Ishikawa (cell line): ENCODE results near the gene TOR1A.
A peak's percentile ranks its signal among the peaks of the same experiment; 100 is the strongest.

Experiments used
- CEBPB ChIP-seq: IDR thresholded peaks from 2 replicates; pipeline ENCODE4 v1.6.1; 2012
- CREB1 ChIP-seq: IDR thresholded peaks from 2 replicates; pipeline ENCODE4 v1.6.1; 2012; ENCODE audit warnings: low read depth
- EGR1 ChIP-seq: IDR thresholded peaks from 2 replicates; pipeline ENCODE4 v1.6.1; 2012
- EP300 ChIP-seq: IDR thresholded peaks from 2 replicates; pipeline ENCODE4 v1.6.1; 2012; ENCODE audit warnings: borderline replicate concordance
- FOXM1 ChIP-seq: IDR thresholded peaks from 2 replicates; pipeline ENCODE4 v1.6.1; 2012; ENCODE audit warnings: low read depth, borderline replicate concordance
- MAX ChIP-seq: IDR thresholded peaks from 2 replicates; pipeline ENCODE4 v1.6.1; 2012
- NFIC ChIP-seq: IDR thresholded peaks from 2 replicates; pipeline ENCODE4 v1.6.1; 2012
- RAD21 ChIP-seq: IDR thresholded peaks from 2 replicates; pipeline ENCODE4 v1.6.1; 2012; ENCODE audit warnings: low read depth
- REST ChIP-seq: IDR thresholded peaks from 2 replicates; pipeline ENCODE4 v1.6.1; 2012; ENCODE audit warnings: low read depth, mild to moderate bottlenecking
- TAF1 ChIP-seq: IDR thresholded peaks from 2 replicates; pipeline ENCODE4 v1.6.1; 2012; ENCODE audit warnings: low read depth, mild to moderate bottlenecking
- TCF12 ChIP-seq: IDR thresholded peaks from 2 replicates; pipeline ENCODE4 v1.6.1; 2012; ENCODE audit warnings: low read depth
- TEAD4 ChIP-seq: IDR thresholded peaks from 2 replicates; pipeline ENCODE4 v1.6.1; 2012
- USF1 ChIP-seq: IDR thresholded peaks from 2 replicates; pipeline ENCODE4 v1.6.1; 2012
- YY1 ChIP-seq: IDR thresholded peaks from 2 replicates; pipeline ENCODE4 v1.6.1; 2012; ENCODE audit warnings: low read depth
- ZBTB7A ChIP-seq: IDR thresholded peaks from 2 replicates; pipeline ENCODE4 v1.6.1; 2012; ENCODE audit warnings: low read depth

Gene TOR1A

GRCh38 chr9:129845373-129845772 lies 21.4 kb upstream of the TOR1A start:
- TF ChIP-seq RAD21 = no peak
- no peak for TF ChIP-seq TEAD4
- no peak for TF ChIP-seq USF1
- no peak for TF ChIP-seq TAF1
- no peak for TF ChIP-seq NFIC
- no peak for TF ChIP-seq ZBTB7A
- no peak for TF ChIP-seq MAX

GRCh38 chr9:129841071-129841470 lies 17.1 kb upstream of the TOR1A start:
- no peak for TF ChIP-seq TEAD4
- TF ChIP-seq CEBPB = no peak
- no peak for TF ChIP-seq FOXM1
- no peak for TF ChIP-seq EGR1
- no peak for TF ChIP-seq YY1
- no peak for TF ChIP-seq USF1
- TF ChIP-seq EP300 = no peak
- no peak for TF ChIP-seq TCF12
- no peak for TF ChIP-seq NFIC
- TF ChIP-seq TAF1 = no peak
- no peak for TF ChIP-seq CREB1
- TF ChIP-seq REST = no peak

GRCh38 chr9:129840034-129840433 lies 16.1 kb upstream of the TOR1A start:
- no peak for TF ChIP-seq NFIC
- TF ChIP-seq TCF12 = 0 out of 2 replicates have a peak, but pooled peaks have one; percentile 45

GRCh38 chr9:129839324-129840023 lies 15.5 kb upstream of the TOR1A start:
- TF ChIP-seq CEBPB = no peak
- no peak for TF ChIP-seq NFIC
- TF ChIP-seq CREB1 = no peak
- TF ChIP-seq FOXM1 = no peak
- TF ChIP-seq YY1 = no peak
- no peak for TF ChIP-seq REST
- TF ChIP-seq RAD21 = no peak
- no peak for TF ChIP-seq TAF1
- TF ChIP-seq TEAD4 = no peak
- TF ChIP-seq EP300 = no peak
- TF ChIP-seq ZBTB7A = no peak
- TF ChIP-seq USF1 = no peak
- TF ChIP-seq TCF12 = no peak
- TF ChIP-seq EGR1 = no peak

- TF ChIP-seq CEBPB (no peak), FOXM1 (no peak), MAX (no peak), EGR1 (no peak), TEAD4 (no peak), RAD21 (no peak), YY1 (no peak), NFIC (no peak), REST (no peak), TCF12 (no peak), CREB1 (no peak), ZBTB7A (no peak), EP300 (no peak)
These were observed 14.8 kb upstream of the TOR1A start for GRCh38 chr9:129838707-129839259.
